GM18861 (cell line): ENCODE measurements around the gene PDP2.

Experiments used
- ATAC-seq: cut with Tn5 transposase; IDR thresholded peaks from one replicate; pipeline ENCODE4 v1.9.1; 2021; ENCODE audit not compliant: unreplicated experiment

Gene PDP2

GRCh38 chr16:66918803-66919568 is 38.7 kb downstream of the PDP2 start, which contains the start of gene CDH16:
Gene CDH16 (minus strand): TSS chr16:66918885. CDS start chr16:66918065, 820 bp downstream.
- no peak for ATAC-seq

- ATAC-seq: no peak
Measured at GRCh38 chr16:66919569-66920298, 39.4 kb downstream of the PDP2 start.

DNA sequence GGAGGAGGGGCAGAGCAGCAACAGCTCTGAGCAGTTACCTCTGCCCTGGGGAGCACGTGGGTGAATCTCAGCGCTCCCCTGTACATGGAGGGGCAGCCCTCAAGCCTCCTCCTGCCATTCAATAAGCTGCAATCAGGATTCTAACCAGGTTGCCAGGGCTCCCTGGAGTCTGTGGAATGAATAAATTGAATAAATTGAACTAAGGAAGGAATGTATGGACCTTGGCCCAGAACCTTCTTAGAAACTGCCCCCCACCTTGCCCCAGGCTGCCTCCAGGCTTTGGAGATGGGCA is 39.9 kb downstream of the PDP2 start:
- no peak for ATAC-seq

GRCh38 chr16:66920924-66921680 is 40.8 kb downstream of the PDP2 start:
- ATAC-seq: no peak

DNA sequence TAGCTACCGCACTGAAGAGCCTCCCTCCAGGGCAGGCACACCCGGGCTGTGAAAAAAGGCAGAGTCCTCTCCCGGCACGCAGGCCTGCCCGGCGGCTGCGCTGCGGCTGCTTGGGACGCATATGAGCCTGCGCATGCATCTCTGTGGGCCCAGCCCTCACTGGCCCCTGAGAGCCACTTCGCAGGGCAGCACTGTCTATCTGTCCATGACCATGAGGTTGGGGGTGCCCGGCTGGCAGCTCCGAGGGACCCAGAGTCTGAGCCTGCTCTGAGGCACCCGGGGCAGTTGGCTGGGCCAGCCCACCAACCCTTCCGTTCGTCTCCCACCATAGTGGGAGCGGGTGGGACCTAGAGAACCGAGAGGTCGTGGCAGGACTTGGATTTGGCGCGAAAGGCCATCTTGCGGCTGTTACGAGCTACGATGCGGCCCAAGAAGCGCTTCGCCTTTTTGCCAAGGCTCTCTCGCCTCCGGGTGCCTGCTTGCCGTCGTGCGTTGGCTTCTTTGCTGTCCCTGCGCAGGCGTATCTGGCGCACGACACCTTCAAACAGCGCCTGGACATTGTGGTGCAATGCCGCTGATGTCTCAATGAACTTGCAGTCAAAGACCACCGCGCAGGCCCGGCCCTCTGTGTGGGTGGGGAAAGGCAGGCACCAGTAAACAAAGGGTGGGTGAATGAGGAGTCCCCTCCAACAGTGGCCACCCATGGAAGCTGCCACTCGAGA is 41.6 kb downstream of the PDP2 start:
- no peak for ATAC-seq

DNA sequence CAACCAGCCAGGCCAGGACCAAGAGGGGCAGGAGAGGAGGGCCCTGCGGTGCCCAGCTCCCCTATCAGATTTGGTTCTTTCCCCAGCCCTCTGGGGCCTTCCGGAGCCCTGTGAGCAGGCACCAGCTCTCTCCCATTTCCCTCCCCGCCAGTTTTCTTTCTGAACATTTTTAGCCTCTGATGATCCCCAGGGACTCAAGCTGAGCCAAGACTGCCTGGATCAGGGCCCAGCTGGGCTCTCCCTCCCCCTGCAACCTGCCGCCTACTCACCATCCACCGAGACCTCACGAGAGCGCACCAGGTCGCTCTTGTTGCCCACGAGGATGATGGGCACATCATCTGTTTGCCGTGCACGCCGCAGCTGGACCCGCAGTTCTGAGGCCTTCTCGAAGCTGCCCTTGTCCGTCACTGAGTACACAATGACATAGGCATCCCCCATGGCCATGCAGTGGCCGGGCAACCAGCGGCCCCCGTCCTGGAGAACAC is 43.0 kb downstream of the PDP2 start:
- no peak for ATAC-seq

GRCh38 chr16:66923866-66924265 is 43.6 kb downstream of the PDP2 start:
- ATAC-seq: no peak

DNA sequence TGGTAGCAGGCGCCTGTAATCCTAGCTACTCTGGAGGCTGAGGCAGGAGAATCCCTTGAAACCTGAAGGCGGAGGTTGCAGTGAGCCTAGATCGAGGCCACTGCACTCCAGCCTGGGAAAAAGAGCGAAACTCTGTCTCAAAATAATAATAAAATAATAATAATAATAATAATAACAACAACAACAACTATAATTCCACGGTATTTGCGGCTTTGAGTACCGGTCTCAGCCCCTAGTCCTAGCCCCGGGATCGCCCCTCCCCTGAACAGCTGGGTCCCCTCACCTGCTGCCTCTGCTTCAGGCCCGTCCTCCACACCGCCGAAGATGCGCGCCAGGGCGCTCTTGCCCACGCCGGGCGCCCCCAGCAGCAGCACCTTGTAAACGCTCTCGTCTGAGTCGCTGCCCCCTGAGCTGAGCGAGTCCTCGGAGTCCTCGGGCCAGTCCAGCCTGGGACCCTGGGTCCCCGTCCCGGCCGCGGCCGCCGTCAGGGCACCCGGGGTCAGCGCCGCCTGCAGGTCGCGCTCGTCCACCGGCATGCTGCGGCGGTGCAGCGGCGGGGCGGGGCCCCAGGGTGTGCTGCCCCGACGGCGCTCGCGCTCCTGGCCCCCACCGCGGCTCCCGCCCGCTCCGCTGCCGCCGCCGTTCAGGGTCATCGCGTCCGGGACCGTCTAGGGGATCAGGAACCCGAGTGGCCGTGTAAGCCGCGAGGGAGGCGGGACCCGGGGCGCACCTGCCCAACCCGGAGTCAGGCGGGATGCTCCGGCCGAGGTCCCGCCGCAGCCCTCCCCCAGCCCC is 44.4 kb downstream of the PDP2 start:
- ATAC-seq: no peak

DNA sequence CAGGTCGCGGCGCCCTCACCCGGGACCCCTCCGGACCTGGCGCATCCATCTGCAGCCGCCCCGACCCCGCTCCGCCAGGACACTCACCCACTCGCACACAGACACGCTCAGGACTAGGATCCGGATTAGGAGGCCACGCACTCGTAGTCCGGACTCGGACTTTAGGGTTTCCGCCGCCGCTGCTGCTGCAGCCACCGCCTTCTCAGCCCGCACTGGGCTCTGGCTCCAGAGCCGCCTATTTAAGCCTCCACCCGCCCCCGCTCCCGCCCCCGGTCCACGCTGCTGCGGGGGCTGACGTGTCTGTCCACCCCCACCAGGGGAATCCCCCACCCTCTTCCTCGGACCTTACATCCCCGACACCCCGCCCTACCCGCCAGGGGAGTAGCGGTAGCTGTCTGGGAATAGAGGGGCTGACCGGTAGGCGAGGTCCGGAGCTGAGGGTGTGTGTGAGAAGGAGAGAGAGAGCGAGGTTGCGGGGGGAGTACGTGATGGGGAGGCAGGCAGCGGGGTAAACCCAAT is 45.1 kb downstream of the PDP2 start, which contains the start of gene RRAD:
Gene RRAD, minus strand, starts transcription at position 214 of the 519 bp plus-strand sequence. CDS start 356 bp downstream, outside the sequence.
- no peak for ATAC-seq

GRCh38 chr16:66926171-66926947 is 46.0 kb downstream of the PDP2 start:
- no peak for ATAC-seq

DNA sequence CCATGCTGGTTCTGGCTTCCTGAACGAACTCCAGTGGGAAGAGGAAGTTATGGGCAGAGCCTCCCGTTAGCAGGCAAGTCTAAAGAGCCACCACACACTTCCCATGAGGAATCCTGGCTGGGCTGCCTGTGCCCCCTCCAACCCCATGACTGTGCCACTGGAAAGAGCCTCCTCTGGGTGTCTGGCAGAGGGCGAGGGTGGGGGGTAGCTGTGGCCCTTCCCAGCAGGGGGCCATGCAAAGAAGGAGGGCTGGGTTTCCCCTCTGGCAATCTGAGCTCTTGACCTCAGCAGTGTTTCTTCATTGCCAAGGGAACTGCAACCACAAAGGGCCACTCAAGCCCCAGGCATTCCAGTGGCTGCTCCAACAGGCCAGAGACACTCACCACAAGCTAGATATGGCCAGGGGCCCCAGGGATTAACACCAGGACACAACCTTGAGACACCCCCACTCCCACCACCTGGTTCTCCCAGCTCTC is 46.7 kb downstream of the PDP2 start:
- no peak for ATAC-seq

DNA sequence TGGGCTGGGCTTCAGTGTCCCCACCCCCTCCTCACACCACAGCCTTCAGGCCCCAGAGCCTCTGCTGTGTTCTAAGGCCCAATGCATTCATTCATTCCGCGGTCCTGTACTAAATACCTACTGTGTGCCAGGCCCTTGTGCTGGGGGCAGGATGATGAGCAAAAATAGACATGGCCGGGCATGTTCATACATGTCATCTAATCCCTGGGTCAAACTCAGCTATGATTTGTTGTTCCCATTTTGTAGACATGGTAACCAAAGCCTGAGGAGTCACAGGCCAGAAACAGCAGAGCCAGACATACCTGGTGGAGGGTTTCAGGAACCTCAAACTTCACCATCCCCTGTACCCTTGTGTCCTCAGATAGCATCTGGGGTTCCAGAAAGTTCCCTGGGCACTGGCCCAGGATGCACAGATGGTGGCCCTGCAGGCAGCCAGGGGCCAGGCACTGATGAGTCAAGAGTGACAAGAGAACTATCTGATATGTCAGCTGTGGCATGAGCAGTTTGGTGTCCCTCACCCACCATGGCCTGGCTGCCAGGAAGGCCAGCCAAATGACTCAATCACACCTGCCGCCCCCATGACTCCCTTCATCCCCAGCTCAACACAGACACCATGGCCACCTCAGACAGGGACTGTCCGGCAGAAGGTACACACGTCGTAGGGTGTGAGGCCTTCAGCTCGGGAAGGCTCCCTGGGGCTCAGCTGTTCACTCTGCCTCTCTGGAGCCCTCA is 47.8 kb downstream of the PDP2 start:
- no peak for ATAC-seq

GRCh38 chr16:66928702-66929388 is 48.5 kb downstream of the PDP2 start:
- no peak for ATAC-seq

DNA sequence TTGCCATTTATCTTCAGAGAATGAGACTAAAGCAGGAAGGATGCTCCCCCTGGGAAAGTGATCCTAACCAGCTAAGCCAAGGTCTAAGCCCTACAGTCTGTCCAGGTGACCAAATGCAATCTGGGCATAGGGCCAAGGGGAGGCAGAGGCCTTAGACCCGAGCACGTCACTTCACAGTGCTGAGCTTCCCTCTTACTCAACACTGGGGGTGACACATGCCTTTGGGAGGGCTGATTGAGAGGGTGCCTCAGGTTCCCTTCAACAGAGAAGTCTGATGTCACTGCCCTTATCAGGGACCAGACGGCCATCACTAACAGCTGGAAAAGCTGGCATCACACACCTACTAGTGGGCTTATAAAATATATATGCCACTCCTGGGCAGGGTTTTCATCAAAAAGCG is 49.9 kb downstream of the PDP2 start:
- ATAC-seq: no peak

- ATAC-seq: no peak
Measured at GRCh38 chr16:66931665-66932064, 51.4 kb downstream of the PDP2 start.

- no peak for ATAC-seq
Measured at GRCh38 chr16:66932076-66932475, 51.8 kb downstream of the PDP2 start.

DNA sequence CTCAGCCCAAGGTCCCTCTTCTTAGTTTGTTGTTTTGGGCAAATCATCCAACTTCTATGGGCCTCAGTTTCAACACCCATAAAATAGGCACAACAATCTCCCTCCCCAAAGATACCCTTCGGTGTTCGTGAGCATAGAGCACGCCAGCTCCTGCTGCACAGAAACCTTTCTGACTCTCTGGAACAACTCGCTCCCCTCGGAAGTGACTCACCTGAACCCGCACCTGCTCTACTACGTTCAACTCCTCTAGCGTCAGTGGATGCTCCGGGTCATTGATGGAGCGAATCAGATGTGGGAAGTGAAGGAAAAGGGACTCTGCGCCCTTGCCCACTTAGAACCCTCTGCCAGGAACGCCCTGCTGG is 53.4 kb downstream of the PDP2 start:
- ATAC-seq: no peak
